ENCODE data around the gene TNFRSF6B. TPM values are rescaled to one million over a fixed set of nuclear protein-coding genes. Genes with fewer than 3 reads are reported as not detected.

Gene TNFRSF6B
- total and polyA plus RNA-seq, 2 of the 4 experiments (the other 2 are of a cell fraction): 1.3 to 11.0 TPM

DNA sequence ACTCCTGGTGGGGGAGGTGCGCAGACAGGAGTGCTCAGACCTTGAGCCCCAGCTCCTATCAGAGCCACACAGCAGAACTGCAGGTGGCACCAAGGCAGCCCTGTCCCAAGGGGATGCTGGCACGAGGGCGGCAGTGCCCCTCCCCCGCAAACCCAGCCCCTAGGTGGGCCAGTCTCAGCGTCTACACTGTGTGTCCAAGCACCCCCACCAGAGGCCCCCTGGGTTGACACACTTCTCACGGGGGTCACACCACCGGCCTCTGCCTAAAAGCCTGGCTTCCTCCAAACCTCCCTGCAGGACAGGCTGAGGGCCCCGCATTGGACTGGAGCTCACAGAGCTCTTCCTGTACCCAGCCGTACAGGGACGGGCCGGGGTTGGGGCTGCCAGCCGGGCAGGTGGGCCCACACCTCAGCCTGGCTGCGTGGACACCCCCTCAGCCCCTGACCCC, 51.2 kb downstream of the TNFRSF6B start:
- Histone ChIP-seq H3K4ac (ENCODE audit: low read depth, low read length) (no peak overlapping the region), H3K56ac (ENCODE audit: extremely low read depth, insufficient read depth, low read length) (no peak overlapping the region), H3K18ac (ENCODE audit: low read depth, low read length) (no peak overlapping the region), H2BK5ac (ENCODE audit: low read depth, low read length, poor library complexity, severe bottlenecking) (no peak overlapping the region), H3K4me2 (ENCODE audit: low read depth, low read length) (no peak overlapping the region), H3K4me3 (ENCODE audit: insufficient read depth, low read depth, low read length) (no peak overlapping the region), H3K4me1 (ENCODE audit: control insufficient read depth, insufficient read depth, low read length) (no peaks in the 10 kb centered on the region), H2AK5ac (ENCODE audit: low read depth, low read length) (no peak overlapping the region), H4K20me1 (ENCODE audit: insufficient read depth, low read length) (no peaks in the 10 kb centered on the region; the same call in 1 of the 2 replicates), H2BK20ac (ENCODE audit: low read depth, low read length) (no peak overlapping the region), H4K5ac (ENCODE audit: low read depth, low read length) (no peak overlapping the region), H3K9me3 (ENCODE audit: control insufficient read depth, insufficient read depth, low read length) (no peaks in the 10 kb centered on the region), H3K27ac (ENCODE audit: insufficient read depth, low read length) (no peak overlapping the region), H3K27me3 (ENCODE audit: control insufficient read depth, insufficient read depth, low read length) (no peaks in the 10 kb centered on the region), H2AFZ (replicated peaks; ENCODE audit: low read length, poor library complexity) (no peak overlapping the region), H3K36me3 (ENCODE audit: control insufficient read depth, insufficient read depth, low read length) (peaks cover 17% of the 10 kb centered on the region; the same call in 1 of the 2 replicates), H2AK9ac (replicated peaks; ENCODE audit: low read depth, low read length, poor library complexity) (no peak overlapping the region), H4K91ac (ENCODE audit: insufficient read depth, low read depth, low read length) (no peak overlapping the region), H2BK120ac (ENCODE audit: low read depth, low read length) (no peak overlapping the region), H3K79me1 (ENCODE audit: low read depth in 1 of 2, low read length in 2 of 2) (no peaks in the 10 kb centered on the region; a peak in 1 of 4 replicates), H3K23ac (ENCODE audit: low read depth, low read length) (no peak overlapping the region), H2BK15ac (ENCODE audit: low read depth, low read length) (no peak overlapping the region), H3K9ac (ENCODE audit: low read depth, low read length) (no peak overlapping the region), H4K8ac (ENCODE audit: low read depth in 2 of 2, low read length in 2 of 2) (no peak overlapping the region), H3K14ac (replicated peaks; ENCODE audit: low read depth, low read length) (no peak overlapping the region), H3K9me1 (ENCODE audit: insufficient read depth, low read length) (no peaks in the 10 kb centered on the region)
- ChIA-PET POLR2A (ENCODE audit: unreplicated experiment) (no interaction called here), CTCF (no interaction called here)
- ATAC-seq (ENCODE audit: low read depth): no peak
- WGBS, 2 experiments (ENCODE audit: extremely low coverage in 2 of 2, insufficient read length in 1 of 2): 83% methylated on average over 6 of the region's 13 CpGs; no CpG with 5 or more reads in 1 of the 2 experiments
- DNase-seq: no peak
- no peak for TF ChIP-seq BHLHE40 (IDR thresholded peaks at IDR 0.05; ENCODE audit: low read depth, low read length)
- TF ChIP-seq NFE2L2 (IDR thresholded peaks at IDR 0.05; ENCODE audit: low read depth, low read length): no peak
- no peak for TF ChIP-seq CEBPB (IDR thresholded peaks at IDR 0.05; ENCODE audit: low read depth, low read length)
- TF ChIP-seq, protein P1, sequence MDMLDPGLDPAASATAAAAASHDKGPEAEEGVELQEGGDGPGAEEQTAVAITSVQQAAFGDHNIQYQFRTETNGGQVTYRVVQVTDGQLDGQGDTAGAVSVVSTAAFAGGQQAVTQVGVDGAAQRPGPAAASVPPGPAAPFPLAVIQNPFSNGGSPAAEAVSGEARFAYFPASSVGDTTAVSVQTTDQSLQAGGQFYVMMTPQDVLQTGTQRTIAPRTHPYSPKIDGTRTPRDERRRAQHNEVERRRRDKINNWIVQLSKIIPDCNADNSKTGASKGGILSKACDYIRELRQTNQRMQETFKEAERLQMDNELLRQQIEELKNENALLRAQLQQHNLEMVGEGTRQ (IDR thresholded peaks at IDR 0.05; ENCODE audit: low read depth, low read length): no peak
- BruUV-seq (replicated peaks): no TSS peak
- dilution Hi-C loops (cut with HindIII; ENCODE audit: low sequenced_read_pairs, unreplicated experiment): no loop called here
- in situ Hi-C loops (cut with MboI; ENCODE audit: low sequenced_read_pairs): no loop called here
- intact Hi-C loops (cut with micrococcal nuclease): no loop called here

Small RNAs within 50 kb of the gene (microRNA-seq; reads per million reads assigned to microRNA genes)
- gene LIME1 (ENCODE audit: insufficient read depth, insufficient read length) (not detected), gene TNFRSF6B (ENCODE audit: insufficient read depth, insufficient read length) (not detected)

Small RNAs within 50 kb of the gene (small RNA-seq; reads per million reads assigned to genes)
- gene LIME1 (0 reads per million in 5 experiments), gene TNFRSF6B (0 reads per million in 5 experiments)

Other genes starting within 250 kb of the TNFRSF6B start
- not detected in 2 replicates for gene KCNQ2, start 224.0 kb upstream of the TNFRSF6B start, total RNA-seq (2012; rRNA removed)
- gene KCNQ2, start 224.0 kb upstream of the TNFRSF6B start, polyA plus RNA-seq (2012; rRNA removed): 0.02 TPM in 1 of 2 replicates, not detected in the other
- gene EEF1A2, start 197.6 kb upstream of the TNFRSF6B start, total RNA-seq (2012; rRNA removed): 1.3 and 2.2 TPM in 2 replicates
- gene EEF1A2, start 197.6 kb upstream of the TNFRSF6B start, polyA plus RNA-seq (2012; rRNA removed): 3.2 and 4.6 TPM in 2 replicates
- 12.9 and 17.2 TPM in 2 replicates for gene PPDPF, start 175.9 kb upstream of the TNFRSF6B start, total RNA-seq (2012; rRNA removed)
- 171 and 200 TPM in 2 replicates for gene PPDPF, start 175.9 kb upstream of the TNFRSF6B start, polyA plus RNA-seq (2012; rRNA removed)
- not detected in 2 replicates for gene PTK6, start 159.3 kb upstream of the TNFRSF6B start, total RNA-seq (2012; rRNA removed)
- gene PTK6, start 159.3 kb upstream of the TNFRSF6B start, polyA plus RNA-seq (2012; rRNA removed): 0.07 TPM in 1 of 2 replicates, not detected in the other
- not detected in 2 replicates for gene SRMS, start 148.9 kb upstream of the TNFRSF6B start, total RNA-seq (2012; rRNA removed)
- gene SRMS, start 148.9 kb upstream of the TNFRSF6B start, polyA plus RNA-seq (2012; rRNA removed): not detected in 2 replicates
- gene FNDC11, start 142.5 kb upstream of the TNFRSF6B start, total RNA-seq (2012; rRNA removed): 0.28 and 0.36 TPM in 2 replicates
- gene FNDC11, start 142.5 kb upstream of the TNFRSF6B start, polyA plus RNA-seq (2012; rRNA removed): 1.0 and 1.6 TPM in 2 replicates
- 4.2 and 4.7 TPM in 2 replicates for gene HELZ2, start 122.4 kb upstream of the TNFRSF6B start, total RNA-seq (2012; rRNA removed)
- gene HELZ2, start 122.4 kb upstream of the TNFRSF6B start, polyA plus RNA-seq (2012; rRNA removed): 10.6 and 12.2 TPM in 2 replicates
- gene GMEB2, start 69.6 kb upstream of the TNFRSF6B start, total RNA-seq (2012; rRNA removed): 5.0 and 5.3 TPM in 2 replicates
- gene GMEB2, start 69.6 kb upstream of the TNFRSF6B start, polyA plus RNA-seq (2012; rRNA removed): 10.0 and 10.6 TPM in 2 replicates
- 20.3 and 21.1 TPM in 2 replicates for gene STMN3, start 43.2 kb upstream of the TNFRSF6B start, total RNA-seq (2012; rRNA removed)
- 62.3 and 67.4 TPM in 2 replicates for gene STMN3, start 43.2 kb upstream of the TNFRSF6B start, polyA plus RNA-seq (2012; rRNA removed)
- gene RTEL1, start 38.3 kb upstream of the TNFRSF6B start, total RNA-seq (2012; rRNA removed): 9.4 and 14.7 TPM in 2 replicates
- 18.8 and 22.5 TPM in 2 replicates for gene RTEL1, start 38.3 kb upstream of the TNFRSF6B start, polyA plus RNA-seq (2012; rRNA removed)
- gene ARFRP1, start 11.3 kb downstream of the TNFRSF6B start, total RNA-seq (2012; rRNA removed): 25.3 and 29.2 TPM in 2 replicates
- 36.3 and 36.6 TPM in 2 replicates for gene ARFRP1, start 11.3 kb downstream of the TNFRSF6B start, polyA plus RNA-seq (2012; rRNA removed)
- gene ZGPAT, start 11.4 kb downstream of the TNFRSF6B start, total RNA-seq (2012; rRNA removed): 13.4 and 15.6 TPM in 2 replicates
- 20.2 and 21.1 TPM in 2 replicates for gene ZGPAT, start 11.4 kb downstream of the TNFRSF6B start, polyA plus RNA-seq (2012; rRNA removed)
- gene LIME1, start 40.0 kb downstream of the TNFRSF6B start, total RNA-seq (2012; rRNA removed): 0.28 and 0.36 TPM in 2 replicates
- 7.8 and 11.9 TPM in 2 replicates for gene LIME1, start 40.0 kb downstream of the TNFRSF6B start, polyA plus RNA-seq (2012; rRNA removed)
- gene SLC2A4RG, start 43.1 kb downstream of the TNFRSF6B start, total RNA-seq (2012; rRNA removed): 5.0 and 8.1 TPM in 2 replicates
- 50.3 and 71.4 TPM in 2 replicates for gene SLC2A4RG, start 43.1 kb downstream of the TNFRSF6B start, polyA plus RNA-seq (2012; rRNA removed)
- gene ZBTB46, start 134.6 kb downstream of the TNFRSF6B start, total RNA-seq (2012; rRNA removed): 14.9 and 15.3 TPM in 2 replicates
- gene ZBTB46, start 134.6 kb downstream of the TNFRSF6B start, polyA plus RNA-seq (2012; rRNA removed): 4.2 and 4.3 TPM in 2 replicates
- gene ABHD16B, start 164.8 kb downstream of the TNFRSF6B start, total RNA-seq (2012; rRNA removed): not detected in 2 replicates
- 0.05 TPM in 1 of 2 replicates, not detected in the other for gene ABHD16B, start 164.8 kb downstream of the TNFRSF6B start, polyA plus RNA-seq (2012; rRNA removed)
- 113 and 119 TPM in 2 replicates for gene TPD52L2, start 168.6 kb downstream of the TNFRSF6B start, total RNA-seq (2012; rRNA removed)
- gene TPD52L2, start 168.6 kb downstream of the TNFRSF6B start, polyA plus RNA-seq (2012; rRNA removed): 189 and 191 TPM in 2 replicates
- 45.2 and 46.9 TPM in 2 replicates for gene DNAJC5, start 198.5 kb downstream of the TNFRSF6B start, total RNA-seq (2012; rRNA removed)
- 35.6 and 36.3 TPM in 2 replicates for gene DNAJC5, start 198.5 kb downstream of the TNFRSF6B start, polyA plus RNA-seq (2012; rRNA removed)